ENCODE results near the gene UBE2S.

DNA sequence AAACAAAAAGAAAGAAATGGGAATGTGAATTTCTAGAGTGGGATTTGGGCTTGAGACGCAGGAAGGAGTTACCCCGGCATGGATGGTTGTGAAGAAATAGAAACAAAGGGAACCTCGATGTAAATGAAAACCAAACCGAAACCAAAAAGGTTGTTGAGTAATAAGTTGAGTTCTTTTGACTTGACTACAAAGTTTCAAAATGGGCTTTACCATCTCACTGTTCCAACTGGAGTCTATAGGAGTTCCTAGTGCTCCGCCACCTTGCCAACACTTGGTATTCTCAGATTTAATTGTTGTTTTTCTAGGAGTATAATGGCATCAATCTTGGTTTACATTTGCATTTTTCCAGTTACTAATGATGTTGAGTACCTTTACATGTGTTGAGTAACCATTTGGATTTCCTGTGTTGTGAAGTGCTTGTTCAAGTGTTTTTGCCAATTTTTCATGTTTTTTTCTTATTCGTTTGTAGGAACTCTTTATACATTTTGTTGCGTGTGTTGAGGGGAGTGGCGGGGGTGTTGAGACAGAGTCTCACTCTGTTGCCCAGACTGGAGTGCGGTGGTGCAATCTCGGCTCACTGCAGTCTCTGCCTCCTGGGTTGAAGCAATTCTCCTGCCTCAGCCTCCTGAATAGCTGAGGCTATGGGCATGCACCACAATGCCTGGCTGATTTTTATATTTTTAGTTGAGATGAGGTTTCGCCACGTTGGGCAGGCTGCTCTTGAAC is 9.2 kb downstream of the UBE2S start:
- TF ChIP-seq, protein P1, sequence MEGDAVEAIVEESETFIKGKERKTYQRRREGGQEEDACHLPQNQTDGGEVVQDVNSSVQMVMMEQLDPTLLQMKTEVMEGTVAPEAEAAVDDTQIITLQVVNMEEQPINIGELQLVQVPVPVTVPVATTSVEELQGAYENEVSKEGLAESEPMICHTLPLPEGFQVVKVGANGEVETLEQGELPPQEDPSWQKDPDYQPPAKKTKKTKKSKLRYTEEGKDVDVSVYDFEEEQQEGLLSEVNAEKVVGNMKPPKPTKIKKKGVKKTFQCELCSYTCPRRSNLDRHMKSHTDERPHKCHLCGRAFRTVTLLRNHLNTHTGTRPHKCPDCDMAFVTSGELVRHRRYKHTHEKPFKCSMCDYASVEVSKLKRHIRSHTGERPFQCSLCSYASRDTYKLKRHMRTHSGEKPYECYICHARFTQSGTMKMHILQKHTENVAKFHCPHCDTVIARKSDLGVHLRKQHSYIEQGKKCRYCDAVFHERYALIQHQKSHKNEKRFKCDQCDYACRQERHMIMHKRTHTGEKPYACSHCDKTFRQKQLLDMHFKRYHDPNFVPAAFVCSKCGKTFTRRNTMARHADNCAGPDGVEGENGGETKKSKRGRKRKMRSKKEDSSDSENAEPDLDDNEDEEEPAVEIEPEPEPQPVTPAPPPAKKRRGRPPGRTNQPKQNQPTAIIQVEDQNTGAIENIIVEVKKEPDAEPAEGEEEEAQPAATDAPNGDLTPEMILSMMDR (IDR thresholded peaks at IDR 0.05) = no peak
- TF ChIP-seq POLR2A (IDR thresholded peaks at IDR 0.05) = no peak

Data from lower leg skin (tissue), 3 donors.